Measurements from ENCODE around the gene PRODH2.

The PRODH2 gene

DNA sequence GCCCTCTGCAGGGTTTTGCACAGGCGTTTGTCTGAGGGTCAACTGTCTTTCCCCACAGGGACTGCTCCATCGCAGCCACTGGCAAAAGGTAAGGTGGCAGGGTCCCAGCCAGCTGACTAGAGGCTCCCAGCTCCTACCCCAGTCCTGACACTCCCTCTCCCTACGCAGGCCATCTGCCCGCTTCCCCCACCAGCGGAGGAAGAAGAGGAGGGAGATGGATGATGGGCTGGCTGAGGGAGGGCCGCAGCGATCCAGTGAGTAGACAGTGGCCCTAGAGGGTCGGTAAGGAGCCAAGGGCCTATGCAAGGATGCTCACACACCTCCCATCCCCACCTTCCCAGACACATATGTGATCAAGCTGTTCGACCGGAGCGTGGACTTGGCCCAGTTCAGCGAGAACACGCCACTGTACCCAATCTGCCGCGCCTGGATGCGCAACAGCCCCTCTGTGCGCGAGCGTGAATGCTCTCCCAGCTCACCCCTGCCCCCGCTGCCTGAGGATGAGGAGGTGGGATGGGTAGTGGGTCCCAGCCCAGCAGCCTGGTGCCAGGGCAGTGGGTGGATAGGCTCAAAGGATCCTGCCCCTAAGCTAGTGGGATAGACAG lies 59.8 kb downstream of the PRODH2 start:
- Histone ChIP-seq H3K9me3 (ENCODE audit: severe bottlenecking) (no peaks in the 10 kb centered on the region), H3K36me3 (peaks cover 23% of the 10 kb centered on the region), H3K4me3 (ENCODE audit: low read depth, low read length) (no peak overlapping the region), H3K27ac (no peak overlapping the region; the same call in 1 of the 2 replicates), H3K27me3 (ENCODE audit: insufficient read depth, low read depth, severe bottlenecking) (no peaks in the 10 kb centered on the region)
- no peak for DNase-seq
- TF ChIP-seq, protein P1, sequence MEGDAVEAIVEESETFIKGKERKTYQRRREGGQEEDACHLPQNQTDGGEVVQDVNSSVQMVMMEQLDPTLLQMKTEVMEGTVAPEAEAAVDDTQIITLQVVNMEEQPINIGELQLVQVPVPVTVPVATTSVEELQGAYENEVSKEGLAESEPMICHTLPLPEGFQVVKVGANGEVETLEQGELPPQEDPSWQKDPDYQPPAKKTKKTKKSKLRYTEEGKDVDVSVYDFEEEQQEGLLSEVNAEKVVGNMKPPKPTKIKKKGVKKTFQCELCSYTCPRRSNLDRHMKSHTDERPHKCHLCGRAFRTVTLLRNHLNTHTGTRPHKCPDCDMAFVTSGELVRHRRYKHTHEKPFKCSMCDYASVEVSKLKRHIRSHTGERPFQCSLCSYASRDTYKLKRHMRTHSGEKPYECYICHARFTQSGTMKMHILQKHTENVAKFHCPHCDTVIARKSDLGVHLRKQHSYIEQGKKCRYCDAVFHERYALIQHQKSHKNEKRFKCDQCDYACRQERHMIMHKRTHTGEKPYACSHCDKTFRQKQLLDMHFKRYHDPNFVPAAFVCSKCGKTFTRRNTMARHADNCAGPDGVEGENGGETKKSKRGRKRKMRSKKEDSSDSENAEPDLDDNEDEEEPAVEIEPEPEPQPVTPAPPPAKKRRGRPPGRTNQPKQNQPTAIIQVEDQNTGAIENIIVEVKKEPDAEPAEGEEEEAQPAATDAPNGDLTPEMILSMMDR (IDR thresholded peaks at IDR 0.05; ENCODE audit: low read depth, low read length): no peak

DNA sequence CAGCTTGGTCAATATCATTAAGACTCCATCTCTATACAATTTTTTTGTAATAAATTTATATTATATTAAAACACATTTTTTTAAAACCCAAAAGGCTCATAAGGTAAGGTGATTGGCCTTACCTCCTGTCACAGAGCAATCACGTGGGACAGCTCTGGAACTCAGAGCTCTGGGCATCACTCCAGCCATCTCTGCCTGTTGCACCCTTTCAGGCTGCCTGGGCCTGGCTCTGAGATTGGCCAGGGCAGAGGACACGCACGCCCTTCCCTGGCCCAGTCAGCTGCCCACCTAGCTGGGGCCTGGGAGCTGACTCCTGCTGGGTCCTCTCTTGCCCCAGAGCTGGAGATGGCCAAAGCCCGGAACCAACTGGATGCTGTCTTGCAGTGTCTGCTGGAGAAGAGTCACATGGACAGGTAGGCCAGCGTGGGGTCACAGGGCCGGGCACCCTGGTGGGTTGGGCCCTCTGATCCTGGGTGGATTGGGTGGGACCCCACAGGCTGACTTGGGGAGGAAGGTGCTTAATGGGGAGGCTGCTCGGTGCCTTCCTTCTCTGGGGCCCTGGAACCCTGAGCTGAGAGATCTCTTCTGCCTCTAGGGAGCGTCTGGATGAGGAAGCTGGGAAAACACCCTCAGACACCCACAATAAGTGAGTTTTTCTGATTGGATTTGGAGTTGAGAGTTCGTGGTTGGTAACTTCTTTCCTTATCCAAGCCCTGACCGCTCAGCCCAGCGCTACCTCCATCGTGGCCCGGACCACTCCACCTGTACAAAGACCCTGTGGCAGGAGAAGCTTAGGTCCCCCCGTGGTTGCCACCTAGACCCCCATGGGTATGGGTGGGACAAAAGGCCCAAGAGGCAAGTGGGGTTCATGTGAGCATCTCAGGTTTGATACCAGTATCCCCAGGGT lies 60.6 kb downstream of the PRODH2 start:
- H3K27me3 ChIP-seq (ENCODE audit: insufficient read depth, low read depth, severe bottlenecking): no peaks in the 10 kb centered on the region
- no peak for DNase-seq
- TF ChIP-seq, protein P1 (IDR thresholded peaks at IDR 0.05; ENCODE audit: low read depth, low read length): no peak
- no peak overlapping the region for H3K27ac ChIP-seq
- H3K4me3 ChIP-seq (ENCODE audit: low read depth, low read length): no peak overlapping the region
- H3K9me3 ChIP-seq (ENCODE audit: severe bottlenecking): no peaks in the 10 kb centered on the region
- H3K36me3 ChIP-seq: peaks cover 23% of the 10 kb centered on the region

DNA sequence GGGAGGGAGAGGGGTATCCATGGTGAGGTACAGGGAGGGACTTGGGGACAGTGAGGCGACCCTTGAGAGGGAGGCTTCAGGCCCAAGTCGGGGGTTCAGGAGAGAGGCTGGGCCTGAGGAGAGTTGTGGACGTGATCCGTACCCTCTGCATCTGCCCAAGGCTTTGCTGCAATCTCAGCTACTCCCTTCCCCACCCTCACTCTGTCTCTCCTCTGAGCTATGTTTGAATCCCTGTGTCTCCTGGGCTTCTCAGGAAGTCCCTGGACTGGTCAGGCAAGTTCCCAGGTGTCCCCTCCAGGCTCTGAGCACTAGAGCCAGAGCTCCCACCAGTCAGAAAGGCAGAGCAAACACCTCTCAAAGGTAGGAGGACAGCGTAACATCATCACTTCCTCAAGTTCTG lies 62.5 kb downstream of the PRODH2 start:
- no peak overlapping the region for H3K4me3 ChIP-seq (ENCODE audit: low read depth, low read length)
- H3K9me3 ChIP-seq (ENCODE audit: severe bottlenecking): no peaks in the 10 kb centered on the region
- TF ChIP-seq, protein P1 (IDR thresholded peaks at IDR 0.05; ENCODE audit: low read depth, low read length): no peak
- H3K27ac ChIP-seq: no peak overlapping the region
- peaks cover 23% of the 10 kb centered on the region for H3K36me3 ChIP-seq
- no peaks in the 10 kb centered on the region for H3K27me3 ChIP-seq (ENCODE audit: insufficient read depth, low read depth, severe bottlenecking)
- DNase-seq: no peak

All from WERI-Rb-1 (cell line).